ENCODE results near the gene LAMA1.
A peak's percentile ranks its signal among the peaks of the same experiment; 100 is the strongest.
"Not testable (repeated sequence)": the region's sequence is repeated elsewhere in the genome, so short reads cannot be mapped to it uniquely, and the experiment has no call there.

Gene LAMA1

GRCh38 chr18:6947338-6948030 is 170.1 kb downstream of the LAMA1 start:
- DNase-seq, result no peak

- no peak for DNase-seq
Measured at GRCh38 chr18:6943143-6943542, 174.5 kb downstream of the LAMA1 start.

GRCh38 chr18:6942742-6943141 is 174.9 kb downstream of the LAMA1 start:
- no peak for DNase-seq

GRCh38 chr18:6941996-6942395 is 175.6 kb downstream of the LAMA1 start:
- DNase-seq, result peak; percentile 38

- no peak for DNase-seq
Measured at GRCh38 chr18:6940451-6940850, 177.1 kb downstream of the LAMA1 start.

GRCh38 chr18:6939972-6940371 is 177.6 kb downstream of the LAMA1 start:
- DNase-seq, result no peak

- DNase-seq, result not testable (repeated sequence)
Measured at GRCh38 chr18:6938403-6938802, 179.2 kb downstream of the LAMA1 start.

- no peak for DNase-seq
Measured at GRCh38 chr18:6938003-6938402, 179.6 kb downstream of the LAMA1 start.

- no peak for DNase-seq
Measured at GRCh38 chr18:6934859-6935258, 182.7 kb downstream of the LAMA1 start.

- DNase-seq, result no peak
Measured at GRCh38 chr18:6929370-6930102, 188.1 kb downstream of the LAMA1 start.

- no peak for DNase-seq
Measured at GRCh38 chr18:6928359-6928758, 189.2 kb downstream of the LAMA1 start.

GRCh38 chr18:6927153-6927552 is 190.4 kb downstream of the LAMA1 start:
- DNase-seq, result no peak

- DNase-seq, result no peak
Measured at GRCh38 chr18:6923220-6923619, 194.4 kb downstream of the LAMA1 start.

GRCh38 chr18:6921571-6921970 is 196.0 kb downstream of the LAMA1 start:
- no peak for DNase-seq

GRCh38 chr18:6920099-6920955 is 197.3 kb downstream of the LAMA1 start:
- DNase-seq, result peak; percentile 67

- no peak for DNase-seq
Measured at GRCh38 chr18:6917072-6917471, 200.5 kb downstream of the LAMA1 start.

GRCh38 chr18:6901286-6901926 is 216.2 kb downstream of the LAMA1 start:
- no peak for DNase-seq

- DNase-seq, result no peak
Measured at GRCh38 chr18:6891788-6892187, 225.8 kb downstream of the LAMA1 start.

Data from NCI-H2171 treated with DMSO at 0.1 percent for 48 hours (cell line).